ENCODE results near the gene TESMIN. TPM values are rescaled to one million over a fixed set of nuclear protein-coding genes. Genes with fewer than 3 reads are reported as not detected.

TESMIN gene
- polyA plus RNA-seq, 1 experiment: 1.5 TPM

GRCh38 chr11:68775951-68776388 is 24.6 kb upstream of the TESMIN start:
- CTCF ChIA-PET: interaction anchor here (2.0 kb wide), 1 partner anchor 22 kb away, joined by 6 read pairs; no protein-coding TSS in a partner anchor
- POLR2A ChIA-PET: no interaction called here
- TF ChIP-seq CTCF (IDR thresholded peaks at IDR 0.05; ENCODE audit: insufficient read depth, low read depth, low read length): no peak
- no peak for DNase-seq (ENCODE audit: low read depth)
- Histone ChIP-seq H3K36me3 (ENCODE audit: control insufficient read depth, insufficient read depth, low read length) (peaks cover 32% of the 10 kb centered on the region), H3K4me3 (ENCODE audit: low read depth, low read length) (no peak overlapping the region), H3K27me3 (ENCODE audit: control insufficient read depth, insufficient read depth, low read length) (no peaks in the 10 kb centered on the region)

GRCh38 chr11:68774194-68774585 is 22.9 kb upstream of the TESMIN start:
- DNase-seq (ENCODE audit: low read depth): no peak
- Histone ChIP-seq H3K27me3 (ENCODE audit: control insufficient read depth, insufficient read depth, low read length) (no peaks in the 10 kb centered on the region), H3K4me3 (ENCODE audit: low read depth, low read length) (no peak overlapping the region), H3K36me3 (ENCODE audit: control insufficient read depth, insufficient read depth, low read length) (peaks cover 32% of the 10 kb centered on the region)
- CTCF ChIA-PET: interaction anchor here (1.1 to 1.3 kb wide), 2 partner anchors 24 to 163 kb away, joined by 3 read pairs; no protein-coding TSS in a partner anchor
- POLR2A ChIA-PET: no interaction called here
- TF ChIP-seq CTCF (IDR thresholded peaks at IDR 0.05; ENCODE audit: insufficient read depth, low read depth, low read length): no peak

GRCh38 chr11:68773521-68774193 is 22.3 kb upstream of the TESMIN start:
- POLR2A ChIA-PET: no interaction called here
- Histone ChIP-seq H3K4me3 (ENCODE audit: low read depth, low read length) (no peak overlapping the region), H3K36me3 (ENCODE audit: control insufficient read depth, insufficient read depth, low read length) (peaks cover 33% of the 10 kb centered on the region), H3K27me3 (ENCODE audit: control insufficient read depth, insufficient read depth, low read length) (no peaks in the 10 kb centered on the region)
- DNase-seq (ENCODE audit: low read depth): no peak
- TF ChIP-seq CTCF (IDR thresholded peaks at IDR 0.05; ENCODE audit: insufficient read depth, low read depth, low read length): no peak
- CTCF ChIA-PET: interaction anchor here (1.1 to 1.2 kb wide), 2 partner anchors 24 to 163 kb away, joined by 3 read pairs; no protein-coding TSS in a partner anchor

- Histone ChIP-seq H3K36me3 (ENCODE audit: control insufficient read depth, insufficient read depth, low read length) (peaks cover 35% of the 10 kb centered on the region), H3K4me3 (ENCODE audit: low read depth, low read length) (no peak overlapping the region), H3K27me3 (ENCODE audit: control insufficient read depth, insufficient read depth, low read length) (no peaks in the 10 kb centered on the region)
- ChIA-PET CTCF (interaction anchor here (1.1 to 1.2 kb wide), 2 partner anchors 25 to 162 kb away, joined by 3 read pairs; no protein-coding TSS in a partner anchor), POLR2A (no interaction called here)
- DNase-seq (ENCODE audit: low read depth): no peak
- TF ChIP-seq CTCF (IDR thresholded peaks at IDR 0.05; ENCODE audit: insufficient read depth, low read depth, low read length): no peak
Measured at GRCh38 chr11:68772936-68773335, 21.6 kb upstream of the TESMIN start.

GRCh38 chr11:68770781-68771180 is 19.5 kb upstream of the TESMIN start:
- POLR2A ChIA-PET: interaction anchor here (0.8 kb wide), 1 partner anchor 170 kb away, joined by 3 read pairs; no protein-coding TSS in a partner anchor
- H3K27me3 ChIP-seq (ENCODE audit: control insufficient read depth, insufficient read depth, low read length): no peaks in the 10 kb centered on the region
- H3K4me3 ChIP-seq (ENCODE audit: low read depth, low read length): no peak overlapping the region
- TF ChIP-seq CTCF (IDR thresholded peaks at IDR 0.05; ENCODE audit: insufficient read depth, low read depth, low read length): no peak
- CTCF ChIA-PET: interaction anchor here (0.5 kb wide), 1 partner anchor 48 kb away, joined by 3 read pairs; no protein-coding TSS in a partner anchor
- H3K36me3 ChIP-seq (ENCODE audit: control insufficient read depth, insufficient read depth, low read length): peaks cover 29% of the 10 kb centered on the region
- no peak for DNase-seq (ENCODE audit: low read depth)

Measured in BJ (cell line).